Hypothalamus (tissue), 51 donors: ENCODE results near the gene OR4Q2.
"Not testable (repeated sequence)": the region's sequence is repeated elsewhere in the genome, so short reads cannot be mapped to it uniquely, and the experiment has no call there.

Experiments used
- DNase-seq, 51 donors: peaks; one replicate each; lab custom pipeline; 2025; lab: John Stamatoyannopoulos, UW

Gene OR4Q2

GRCh38 chr14:20001863-20002262 lies at the start of gene OR4Q2:
Gene OR4Q2, plus strand, starts transcription at chr14:20002163.
- DNase-seq, result no peak

- not testable (repeated sequence) for DNase-seq
These were observed 32.2 kb upstream of the OR4Q2 start for GRCh38 chr14:19969735-19970134.

DNA sequence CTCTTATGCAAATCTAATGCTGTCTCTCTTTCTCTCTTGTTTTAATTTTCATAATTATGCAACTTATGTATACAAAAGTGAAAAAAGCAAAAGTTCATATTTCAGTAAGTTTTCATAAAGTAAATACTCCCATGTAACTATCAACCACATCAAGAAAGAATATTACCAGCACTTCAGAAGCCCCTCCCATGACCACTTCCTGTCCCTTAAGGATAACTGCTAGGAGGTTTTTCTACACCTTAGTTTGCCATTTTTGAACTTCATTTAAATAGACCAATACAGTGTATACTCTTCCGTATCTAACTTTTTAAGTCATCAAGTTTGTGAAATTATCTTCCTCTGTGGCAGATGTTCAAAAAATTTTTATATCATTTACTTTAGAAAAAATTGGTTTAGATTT lies 27.1 kb upstream of the OR4Q2 start:
- no peak for DNase-seq

- DNase-seq, result no peak
These were observed 26.7 kb upstream of the OR4Q2 start, which contains the start of gene OR4K15 for GRCh38 chr14:19975291-19975690. Gene OR4K15, plus strand, starts transcription at chr14:19975591. Its CDS starts 0 bp downstream, at chr14:19975591.

- DNase-seq, result no peak
These were observed 8.5 kb upstream of the OR4Q2 start for GRCh38 chr14:19993438-19993837.

GRCh38 chr14:20002319-20002718 lies 356 bp downstream of the OR4Q2 start:
- no peak for DNase-seq

DNA sequence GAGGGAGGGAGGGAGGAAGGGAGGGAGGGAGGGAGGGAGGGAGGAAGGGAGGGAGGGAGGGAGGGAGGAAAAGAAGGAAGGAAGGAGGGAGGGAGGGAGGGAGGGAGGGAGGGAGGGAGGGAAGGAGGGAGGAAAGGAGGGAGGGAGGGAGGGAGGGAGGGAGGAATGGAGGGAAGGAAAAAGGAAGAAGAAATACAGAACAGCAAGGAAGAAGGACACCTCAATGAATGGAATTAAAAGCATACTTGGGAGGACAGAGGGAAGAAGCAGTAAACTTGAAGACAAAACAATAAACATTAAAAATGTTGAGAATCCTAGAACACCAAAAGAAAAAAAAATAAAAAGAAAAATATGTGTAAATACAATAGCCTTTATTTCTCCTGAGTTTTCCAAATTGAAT lies 6.2 kb downstream of the OR4Q2 start:
- DNase-seq, result no peak

- DNase-seq, result no peak
These were observed 17.4 kb downstream of the OR4Q2 start, which contains the start of gene OR4K14 for GRCh38 chr14:20019257-20019865. Gene OR4K14, minus strand, starts transcription at chr14:20019307. Its CDS starts 4,114 bp downstream, at chr14:20015193.

DNA sequence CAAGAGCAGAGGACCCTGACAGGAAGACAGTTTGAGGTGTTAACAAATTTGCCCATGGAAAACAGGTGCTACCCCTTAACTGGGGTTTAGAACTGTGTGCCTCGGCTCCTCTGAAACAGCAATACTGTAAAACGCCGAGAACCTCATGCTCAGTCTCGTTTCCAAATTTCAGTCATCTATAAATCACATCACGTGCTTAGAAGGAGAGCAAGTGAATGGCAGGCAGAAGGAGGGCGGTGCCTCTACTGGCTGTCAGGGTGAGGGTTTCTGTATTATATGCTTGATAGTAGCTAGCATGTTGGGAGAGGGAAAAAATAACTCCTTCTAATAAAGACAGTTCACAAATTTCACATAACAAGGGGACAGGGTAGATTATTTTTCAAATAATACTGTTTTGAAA lies 29.1 kb downstream of the OR4Q2 start:
- no peak for DNase-seq

DNA sequence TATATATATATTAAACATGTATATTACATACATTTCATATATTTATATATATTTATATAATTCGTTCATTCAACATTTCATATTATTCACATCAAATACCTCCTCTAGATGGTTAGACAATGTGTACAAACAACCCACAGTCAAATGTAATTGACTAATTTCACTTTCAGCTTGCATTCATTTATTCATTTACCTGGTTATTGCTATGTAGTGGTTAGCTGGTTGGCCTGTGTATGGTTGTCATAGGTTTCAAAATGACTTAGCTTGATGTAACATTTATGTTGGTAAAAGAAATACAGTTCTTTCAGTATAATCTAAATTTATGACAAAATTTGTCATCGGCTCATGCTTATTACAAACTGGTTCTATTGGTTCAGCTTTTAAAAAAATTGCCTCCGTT lies 33.5 kb downstream of the OR4Q2 start:
- DNase-seq, result no peak

DNA sequence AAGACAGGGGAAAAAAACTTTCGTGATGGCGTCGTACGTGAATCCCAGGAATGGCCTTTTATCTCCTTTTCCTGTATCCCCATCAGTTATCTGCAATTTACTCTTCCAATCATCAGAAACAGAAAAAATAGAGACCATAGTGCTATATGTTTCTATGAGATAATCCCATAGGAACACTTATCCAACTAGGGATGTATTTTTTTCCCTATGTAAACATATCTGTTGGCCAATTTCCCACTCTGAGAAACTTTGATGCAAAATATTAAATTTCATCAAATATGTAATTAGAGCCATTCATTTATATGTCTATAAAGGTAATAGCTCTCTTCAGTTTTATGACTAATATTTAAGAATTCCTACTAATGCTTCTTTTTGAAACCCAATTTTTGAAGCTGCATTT lies 34.0 kb downstream of the OR4Q2 start, which contains the start of gene OR4K13:
Gene OR4K13 (minus strand): TSS at position 101 of the 400 bp plus-strand sequence. CDS start 1,280 bp downstream, outside the sequence.
- no peak for DNase-seq

DNA sequence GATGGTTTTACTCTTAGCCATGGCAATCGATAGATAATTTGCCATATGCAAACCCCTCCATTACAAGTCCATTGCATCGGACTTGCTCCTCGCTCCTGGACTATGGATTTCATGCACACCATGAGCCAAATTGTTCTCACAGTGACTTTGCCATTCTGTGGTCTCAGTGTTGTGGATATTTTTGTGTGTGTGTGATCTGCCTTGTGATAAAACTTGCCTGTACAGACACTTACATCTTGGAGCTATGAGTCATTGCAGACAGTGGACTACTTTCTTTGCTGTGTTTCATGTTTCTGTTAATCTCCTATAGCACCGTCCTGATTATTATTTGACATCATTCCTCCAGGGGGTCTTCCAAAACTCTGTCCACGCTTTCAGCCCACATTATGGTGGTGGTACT lies 42.3 kb downstream of the OR4Q2 start:
- no peak for DNase-seq

- DNase-seq, result no peak
These were observed 46.2 kb downstream of the OR4Q2 start for GRCh38 chr14:20048202-20048601.
